22Rv1 (cell line): ENCODE data around the gene UBE2QL1.

ENCODE experiments used
- ZFX ChIP-seq: fragments of 450-650 bp; IDR thresholded peaks from 2 replicates; pipeline ENCODE4 v1.6.1; 2017; ENCODE audit warnings: antibody characterized with exemption, borderline replicate concordance
- TF ChIP-seq, protein P1 (sequence below): fragments of 450-650 bp; IDR thresholded peaks from 2 replicates; pipeline ENCODE4 v1.5.1; 2017; ENCODE audit warnings: mild to moderate bottlenecking

DNA sequence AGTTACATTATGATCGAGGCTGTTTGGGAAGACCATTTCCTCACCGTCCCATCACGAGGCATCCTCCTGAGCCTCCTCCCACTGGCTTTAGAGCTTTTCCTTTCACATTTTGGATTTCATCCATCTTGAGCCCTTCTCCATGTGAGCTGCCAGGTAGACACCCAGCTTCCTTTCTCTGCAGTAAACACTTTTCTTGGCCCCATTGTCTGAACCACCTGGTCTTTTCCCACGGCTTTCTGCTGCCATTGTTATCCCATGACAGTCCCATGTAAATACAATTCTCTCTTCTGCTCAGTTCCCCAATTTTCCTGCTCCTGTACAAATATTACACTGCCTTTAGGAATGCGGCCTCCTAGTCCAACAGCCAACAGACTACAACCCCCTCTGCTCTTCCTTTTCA is 24.1 kb downstream of the UBE2QL1 start:
- TF ChIP-seq, protein P1, sequence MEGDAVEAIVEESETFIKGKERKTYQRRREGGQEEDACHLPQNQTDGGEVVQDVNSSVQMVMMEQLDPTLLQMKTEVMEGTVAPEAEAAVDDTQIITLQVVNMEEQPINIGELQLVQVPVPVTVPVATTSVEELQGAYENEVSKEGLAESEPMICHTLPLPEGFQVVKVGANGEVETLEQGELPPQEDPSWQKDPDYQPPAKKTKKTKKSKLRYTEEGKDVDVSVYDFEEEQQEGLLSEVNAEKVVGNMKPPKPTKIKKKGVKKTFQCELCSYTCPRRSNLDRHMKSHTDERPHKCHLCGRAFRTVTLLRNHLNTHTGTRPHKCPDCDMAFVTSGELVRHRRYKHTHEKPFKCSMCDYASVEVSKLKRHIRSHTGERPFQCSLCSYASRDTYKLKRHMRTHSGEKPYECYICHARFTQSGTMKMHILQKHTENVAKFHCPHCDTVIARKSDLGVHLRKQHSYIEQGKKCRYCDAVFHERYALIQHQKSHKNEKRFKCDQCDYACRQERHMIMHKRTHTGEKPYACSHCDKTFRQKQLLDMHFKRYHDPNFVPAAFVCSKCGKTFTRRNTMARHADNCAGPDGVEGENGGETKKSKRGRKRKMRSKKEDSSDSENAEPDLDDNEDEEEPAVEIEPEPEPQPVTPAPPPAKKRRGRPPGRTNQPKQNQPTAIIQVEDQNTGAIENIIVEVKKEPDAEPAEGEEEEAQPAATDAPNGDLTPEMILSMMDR, result no peak
- no peak for TF ChIP-seq ZFX
